Measurements from ENCODE around the gene BMPER. TPM values are rescaled to one million over a fixed set of nuclear protein-coding genes. Genes with fewer than 3 reads are reported as not detected.

The BMPER gene
- total and polyA plus RNA-seq, 2 of the 8 experiments (the other 6 are each of a cell fraction or from before 2014, with no cell fraction given): 0.33 to 0.69 TPM

- Histone ChIP-seq H3K27me3 (replicated peaks in 1 of 4; ENCODE audit: control insufficient read depth in 3 of 4, extremely low read depth in 1 of 4, insufficient read depth in 3 of 4, low read length in 3 of 4) (no peaks in the 10 kb centered on the region), H2AFZ (ENCODE audit: low read length) (no peak overlapping the region), H3K14ac (ENCODE audit: insufficient read length) (no peak overlapping the region), H3K79me2 (ENCODE audit: control insufficient read depth in 1 of 2, insufficient read depth in 2 of 2, low read length in 2 of 2) (no peaks in the 10 kb centered on the region), H2AK5ac (ENCODE audit: low read depth, low read length) (no peak overlapping the region), H3K23me2 (ENCODE audit: low read depth, low read length) (no peaks in the 10 kb centered on the region; the same call in 1 of the 2 replicates), H2BK5ac (ENCODE audit: low read depth, low read length) (no peak overlapping the region), H3K79me1 (ENCODE audit: low read depth, low read length) (no peaks in the 10 kb centered on the region), H3K4me1 (replicated peaks in 1 of 4; ENCODE audit: control insufficient read depth in 3 of 4, insufficient read depth in 4 of 4, low read length in 3 of 4) (peaks cover 0 to 3% (median 1%) of the 10 kb centered on the region in 4 experiments; a peak in 2 of 7 replicates), H3K36me3 (ENCODE audit: control insufficient read depth in 2 of 4, insufficient read depth in 4 of 4, low read length in 3 of 4) (no peaks in the 10 kb centered on the region), H3K9me3 (ENCODE audit: insufficient read depth in 2 of 2, low read depth in 1 of 2, low read length in 1 of 2) (no peaks in the 10 kb centered on the region), H4K20me1 (replicated peaks in 1 of 2; ENCODE audit: control insufficient read depth in 1 of 2, insufficient read depth in 2 of 2, low read length in 2 of 2) (no peaks in the 10 kb centered on the region), H2BK120ac (replicated peaks; ENCODE audit: low read depth, low read length) (no peak overlapping the region), H3K4me3 (ENCODE audit: extremely low read depth in 1 of 4, insufficient read depth in 2 of 4, low read depth in 3 of 4, low read length in 4 of 4) (no peak overlapping the region), H3K23ac (ENCODE audit: insufficient read length) (no peak overlapping the region), H4K5ac (ENCODE audit: insufficient read length, low read depth, low read length) (no peak overlapping the region), H3K9ac (replicated peaks in 1 of 4; ENCODE audit: extremely low read depth in 1 of 4, low read depth in 3 of 4, low read length in 3 of 4) (no peak overlapping the region), H2BK12ac (ENCODE audit: low read depth, low read length) (no peak overlapping the region), H3K4me2 (ENCODE audit: insufficient read depth in 1 of 2, low read depth in 2 of 2, low read length in 2 of 2) (no peak overlapping the region), H2BK15ac (ENCODE audit: low read length) (no peak overlapping the region), H2BK20ac (ENCODE audit: low read length) (no peak overlapping the region), H3K18ac (ENCODE audit: extremely low read depth, low read length) (no peak overlapping the region), H4K8ac (ENCODE audit: extremely low read depth, insufficient read depth, low read length) (no peak overlapping the region), H4K91ac (replicated peaks; ENCODE audit: insufficient read length, low read length) (no peak overlapping the region), H3K4ac (replicated peaks; ENCODE audit: insufficient read length, low read depth, low read length) (no peak overlapping the region), H3K56ac (replicated peaks; ENCODE audit: insufficient read length, low read depth, low read length) (no peak overlapping the region), H3K27ac (ENCODE audit: low read depth, low read length) (no peak overlapping the region)
- POLR2A ChIA-PET (ENCODE audit: partially characterized antibody): interaction anchor here (0.6 kb wide), 1 partner anchor 26 kb away, joined by 4 read pairs; no protein-coding TSS in a partner anchor
- CTCF ChIA-PET (ENCODE audit: partially characterized antibody): interaction anchor here (0.6 to 6.2 kb wide), 38 partner anchors 7 to 652 kb away, joined by 3 to 39 read pairs (median 4); partner anchors contain the start of gene BMPER
- WGBS, 2 experiments (ENCODE audit: extremely low coverage in 1 of 2, insufficient coverage in 1 of 2, insufficient read length in 1 of 2, insufficient replicate concordance in 2 of 2, low coverage in 1 of 2, low lambda C conversion rate in 2 of 2, missing lambda C conversion rate in 1 of 2): 36% methylated on average over 17 of the region's 17 CpGs; no CpG with 5 or more reads in 1 of the 2 experiments
- peak; percentile 57 to 98 for DNase-seq (ENCODE audit: low read depth in 1 of 2, low spot score in 2 of 2)
- no peak for FAIRE-seq
- TF ChIP-seq CREB1 (IDR thresholded peaks at IDR 0.05): peak; percentile 34; the same call in 1 of the 2 replicates
- TF ChIP-seq KDM4A (IDR thresholded peaks at IDR 0.05; ENCODE audit: low read depth, low read length, severe bottlenecking): no peak
- TF ChIP-seq POLR2AphosphoS5 (IDR thresholded peaks at IDR 0.05; ENCODE audit: low read depth, low read length): no peak
- no peak for TF ChIP-seq BCL11A (IDR thresholded peaks at IDR 0.05; ENCODE audit: low read depth in 2 of 2, low read length in 2 of 2)
- no peak for TF ChIP-seq JUN (IDR thresholded peaks at IDR 0.05; ENCODE audit: low read depth, low read length)
- TF ChIP-seq GABPA (IDR thresholded peaks at IDR 0.05; ENCODE audit: borderline replicate concordance, insufficient read depth, low read length): peak; percentile 48; the same call in 1 of the 2 replicates
- TF ChIP-seq TCF12 (IDR thresholded peaks at IDR 0.05; ENCODE audit: low read depth, low read length): no peak
- TF ChIP-seq CTCF (IDR thresholded peaks at IDR 0.05; ENCODE audit: control extremely low read depth in 1 of 3, insufficient read depth in 1 of 3, low read depth in 1 of 3, low read length in 3 of 3): peak; percentile 84 to 93 (median 88)
- TF ChIP-seq RNF2 (IDR thresholded peaks at IDR 0.05; ENCODE audit: borderline replicate concordance, low read depth, low read length, missing control alignments, poor library complexity, severe bottlenecking): no peak
These were observed 10.1 kb upstream of the BMPER start for GRCh38 chr7:33895025-33895804.

Measured in H1 (cell line).